ENCODE data around the gene LZTFL1. TPM values are rescaled to one million over a fixed set of nuclear protein-coding genes. Genes with fewer than 3 reads are reported as not detected.

Gene LZTFL1
- total RNA-seq, 1 donor from 2014 or later: 4.6 TPM

GRCh38 chr3:45798034-45798433 lies 43.9 kb downstream of the LZTFL1 start:
- H3K27ac Mint-ChIP-seq: no peak overlapping the region

GRCh38 chr3:45796902-45797637 lies 44.8 kb downstream of the LZTFL1 start:
- peaks cover 75% of the 10 kb centered on the region for H3K27me3 Mint-ChIP-seq (ENCODE audit: low read depth)
- H3K27ac Mint-ChIP-seq: no peak overlapping the region
- DNase-seq (ENCODE audit: low spot score): no peak
- intact Hi-C loops (cut with micrococcal nuclease): no loop called here
- no peaks in the 10 kb centered on the region for H3K9me3 Mint-ChIP-seq
- H3K4me3 Mint-ChIP-seq (ENCODE audit: low read depth): no peak overlapping the region
- peaks cover 6% of the 10 kb centered on the region for H3K4me1 Mint-ChIP-seq (ENCODE audit: low read depth)
- H3K36me3 Mint-ChIP-seq (ENCODE audit: low read depth): no peaks in the 10 kb centered on the region

More at GRCh38 chr3:45798034-45798433, 43.9 kb downstream of the LZTFL1 start:
- no peaks in the 10 kb centered on the region for H3K9me3 Mint-ChIP-seq
- peaks cover 72% of the 10 kb centered on the region for H3K27me3 Mint-ChIP-seq (ENCODE audit: low read depth)
- H3K4me3 Mint-ChIP-seq (ENCODE audit: low read depth): no peak overlapping the region
- intact Hi-C loops (cut with micrococcal nuclease): no loop called here
- DNase-seq (ENCODE audit: low spot score): no peak
- no peaks in the 10 kb centered on the region for H3K36me3 Mint-ChIP-seq (ENCODE audit: low read depth)
- H3K4me1 Mint-ChIP-seq (ENCODE audit: low read depth): peaks cover 6% of the 10 kb centered on the region

GRCh38 chr3:45795882-45796765 lies 45.8 kb downstream of the LZTFL1 start, which contains the start of gene SLC6A20:
TSS of gene SLC6A20 (minus strand) at chr3:45796536. CDS start at chr3:45796419, 117 bp downstream.
- no peaks in the 10 kb centered on the region for H3K9me3 Mint-ChIP-seq
- peaks cover 6% of the 10 kb centered on the region for H3K4me1 Mint-ChIP-seq (ENCODE audit: low read depth)
- H3K4me3 Mint-ChIP-seq (ENCODE audit: low read depth): peak within 1 kb of the TSS; percentile 67
- peaks cover 79% of the 10 kb centered on the region for H3K27me3 Mint-ChIP-seq (ENCODE audit: low read depth)
- no peak for DNase-seq (ENCODE audit: low spot score)
- H3K27ac Mint-ChIP-seq: no peak within 1 kb of the TSS
- H3K36me3 Mint-ChIP-seq (ENCODE audit: low read depth): no peaks in the 10 kb centered on the region
- intact Hi-C loops (cut with micrococcal nuclease): no loop called here

GRCh38 chr3:45795509-45795881 lies 46.4 kb downstream of the LZTFL1 start:
- Mint-ChIP-seq H3K27me3 (ENCODE audit: low read depth) (peaks cover 82% of the 10 kb centered on the region), H3K27ac (no peak overlapping the region), H3K9me3 (peaks cover 4% of the 10 kb centered on the region), H3K4me1 (ENCODE audit: low read depth) (peaks cover 6% of the 10 kb centered on the region), H3K36me3 (ENCODE audit: low read depth) (no peaks in the 10 kb centered on the region), H3K4me3 (ENCODE audit: low read depth) (peak overlapping the region; percentile 67)
- DNase-seq (ENCODE audit: low spot score): no peak
- intact Hi-C loops (cut with micrococcal nuclease): no loop called here

- no peaks in the 10 kb centered on the region for H3K36me3 Mint-ChIP-seq (ENCODE audit: low read depth)
- H3K4me1 Mint-ChIP-seq (ENCODE audit: low read depth): peaks cover 6% of the 10 kb centered on the region
- no peak for DNase-seq (ENCODE audit: low spot score)
- H3K9me3 Mint-ChIP-seq: peaks cover 12% of the 10 kb centered on the region
- peaks cover 82% of the 10 kb centered on the region for H3K27me3 Mint-ChIP-seq (ENCODE audit: low read depth)
- no peak overlapping the region for H3K4me3 Mint-ChIP-seq (ENCODE audit: low read depth)
- H3K27ac Mint-ChIP-seq: no peak overlapping the region
- intact Hi-C loops (cut with micrococcal nuclease): no loop called here
Observed at GRCh38 chr3:45794660-45795059, 47.3 kb downstream of the LZTFL1 start.

GRCh38 chr3:45794177-45794560 lies 47.8 kb downstream of the LZTFL1 start:
- no peak overlapping the region for H3K27ac Mint-ChIP-seq
- H3K9me3 Mint-ChIP-seq: peaks cover 14% of the 10 kb centered on the region
- H3K36me3 Mint-ChIP-seq (ENCODE audit: low read depth): no peaks in the 10 kb centered on the region
- peaks cover 78% of the 10 kb centered on the region for H3K27me3 Mint-ChIP-seq (ENCODE audit: low read depth)
- intact Hi-C loops (cut with micrococcal nuclease): no loop called here
- no peak overlapping the region for H3K4me3 Mint-ChIP-seq (ENCODE audit: low read depth)
- peaks cover 6% of the 10 kb centered on the region for H3K4me1 Mint-ChIP-seq (ENCODE audit: low read depth)
- no peak for DNase-seq (ENCODE audit: low spot score)

- no peak for DNase-seq (ENCODE audit: low spot score)
- Mint-ChIP-seq H3K27me3 (ENCODE audit: low read depth) (peaks cover 77% of the 10 kb centered on the region), H3K4me3 (ENCODE audit: low read depth) (no peak overlapping the region), H3K36me3 (ENCODE audit: low read depth) (no peaks in the 10 kb centered on the region), H3K9me3 (peaks cover 19% of the 10 kb centered on the region), H3K27ac (no peak overlapping the region), H3K4me1 (ENCODE audit: low read depth) (peaks cover 6% of the 10 kb centered on the region)
- intact Hi-C loops (cut with micrococcal nuclease): no loop called here
Observed at GRCh38 chr3:45793482-45794176, 48.3 kb downstream of the LZTFL1 start.

- peaks cover 6% of the 10 kb centered on the region for H3K4me1 Mint-ChIP-seq (ENCODE audit: low read depth)
- no peak overlapping the region for H3K27ac Mint-ChIP-seq
- peaks cover 20% of the 10 kb centered on the region for H3K9me3 Mint-ChIP-seq
- H3K27me3 Mint-ChIP-seq (ENCODE audit: low read depth): peaks cover 70% of the 10 kb centered on the region
- no peak for DNase-seq (ENCODE audit: low spot score)
- H3K4me3 Mint-ChIP-seq (ENCODE audit: low read depth): no peak overlapping the region
- intact Hi-C loops (cut with micrococcal nuclease): no loop called here
- no peaks in the 10 kb centered on the region for H3K36me3 Mint-ChIP-seq (ENCODE audit: low read depth)
Observed at GRCh38 chr3:45792516-45793172, 49.3 kb downstream of the LZTFL1 start.

- no peak overlapping the region for H3K4me3 Mint-ChIP-seq (ENCODE audit: low read depth)
- no peaks in the 10 kb centered on the region for H3K36me3 Mint-ChIP-seq (ENCODE audit: low read depth)
- DNase-seq (ENCODE audit: low spot score): no peak
- H3K4me1 Mint-ChIP-seq (ENCODE audit: low read depth): peaks cover 6% of the 10 kb centered on the region
- peaks cover 20% of the 10 kb centered on the region for H3K9me3 Mint-ChIP-seq
- H3K27ac Mint-ChIP-seq: no peak overlapping the region
- peaks cover 70% of the 10 kb centered on the region for H3K27me3 Mint-ChIP-seq (ENCODE audit: low read depth)
- intact Hi-C loops (cut with micrococcal nuclease): no loop called here
Observed at GRCh38 chr3:45792036-45792435, 49.9 kb downstream of the LZTFL1 start.

- H3K27ac Mint-ChIP-seq: no peak overlapping the region
- H3K4me1 Mint-ChIP-seq (ENCODE audit: low read depth): peaks cover 4% of the 10 kb centered on the region
- no peak for DNase-seq (ENCODE audit: low spot score)
- peaks cover 73% of the 10 kb centered on the region for H3K27me3 Mint-ChIP-seq (ENCODE audit: low read depth)
- H3K9me3 Mint-ChIP-seq: peaks cover 20% of the 10 kb centered on the region
- intact Hi-C loops (cut with micrococcal nuclease): no loop called here
- H3K4me3 Mint-ChIP-seq (ENCODE audit: low read depth): no peak overlapping the region
- no peaks in the 10 kb centered on the region for H3K36me3 Mint-ChIP-seq (ENCODE audit: low read depth)
Observed at GRCh38 chr3:45790596-45790995, 51.3 kb downstream of the LZTFL1 start.

- Mint-ChIP-seq H3K36me3 (ENCODE audit: low read depth) (no peaks in the 10 kb centered on the region), H3K27ac (no peak overlapping the region), H3K4me3 (ENCODE audit: low read depth) (no peak overlapping the region), H3K9me3 (peaks cover 20% of the 10 kb centered on the region), H3K4me1 (ENCODE audit: low read depth) (no peaks in the 10 kb centered on the region), H3K27me3 (ENCODE audit: low read depth) (peaks cover 71% of the 10 kb centered on the region)
- intact Hi-C loops (cut with micrococcal nuclease): no loop called here
- DNase-seq (ENCODE audit: low spot score): no peak
Observed at GRCh38 chr3:45789235-45789812, 52.6 kb downstream of the LZTFL1 start.

- no peaks in the 10 kb centered on the region for H3K4me1 Mint-ChIP-seq (ENCODE audit: low read depth)
- no peak overlapping the region for H3K27ac Mint-ChIP-seq
- no peaks in the 10 kb centered on the region for H3K36me3 Mint-ChIP-seq (ENCODE audit: low read depth)
- H3K9me3 Mint-ChIP-seq: peaks cover 20% of the 10 kb centered on the region
- H3K4me3 Mint-ChIP-seq (ENCODE audit: low read depth): no peak overlapping the region
- H3K27me3 Mint-ChIP-seq (ENCODE audit: low read depth): peaks cover 60% of the 10 kb centered on the region
- DNase-seq (ENCODE audit: low spot score): no peak
- intact Hi-C loops (cut with micrococcal nuclease): no loop called here
Observed at GRCh38 chr3:45787551-45787950, 54.4 kb downstream of the LZTFL1 start.
